GM10266 (cell line): Measurements from ENCODE around the gene NRM.
"Not testable (repeated sequence)": the region's sequence is repeated elsewhere in the genome, so short reads cannot be mapped to it uniquely, and the experiment has no call there.

Experiments
- DNase-seq: peaks from one replicate; pipeline ENCODE4 v3.0.0; 2012; ENCODE audit errors: extremely low spot score
- TF ChIP-seq, protein P1 (sequence below): IDR thresholded peaks from 2 replicates; pipeline ENCODE4 v1.5.1; 2012; ENCODE audit warnings: mild to moderate bottlenecking, low read depth; ENCODE audit not compliant: control insufficient read depth, insufficient read depth; ENCODE audit errors: missing control alignments

Gene NRM

DNA sequence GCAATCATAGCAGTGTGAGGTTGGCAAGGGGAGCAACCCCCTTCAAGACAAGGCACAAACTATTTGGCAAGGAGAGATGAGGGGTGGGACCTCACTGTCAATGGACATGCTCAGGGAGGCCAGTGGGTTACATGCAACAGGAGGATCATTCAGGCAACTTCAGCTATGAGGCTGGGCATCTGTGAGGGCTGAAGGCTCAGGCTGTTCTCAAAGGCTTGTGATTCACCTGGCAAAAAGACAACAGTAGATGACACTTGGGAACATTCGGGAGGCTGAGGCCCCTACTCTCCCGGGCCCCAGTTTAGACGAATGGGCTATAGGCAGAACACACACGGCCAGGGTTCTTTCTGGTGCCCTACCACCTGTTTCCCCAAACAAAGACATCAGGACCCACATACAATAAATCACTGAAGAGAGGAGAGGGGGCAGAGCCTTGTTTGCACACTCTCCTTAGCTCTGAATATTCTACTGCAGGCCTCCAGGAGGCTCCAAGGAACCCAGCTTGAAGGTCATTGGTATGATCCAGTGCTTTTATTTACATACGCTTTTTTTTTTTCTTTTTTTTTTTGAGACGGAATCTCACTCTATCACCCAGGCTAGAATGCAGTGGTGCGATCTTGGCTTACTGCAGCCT lies 37.3 kb upstream of the NRM start:
- DNase-seq: no peak
- TF ChIP-seq, protein P1, sequence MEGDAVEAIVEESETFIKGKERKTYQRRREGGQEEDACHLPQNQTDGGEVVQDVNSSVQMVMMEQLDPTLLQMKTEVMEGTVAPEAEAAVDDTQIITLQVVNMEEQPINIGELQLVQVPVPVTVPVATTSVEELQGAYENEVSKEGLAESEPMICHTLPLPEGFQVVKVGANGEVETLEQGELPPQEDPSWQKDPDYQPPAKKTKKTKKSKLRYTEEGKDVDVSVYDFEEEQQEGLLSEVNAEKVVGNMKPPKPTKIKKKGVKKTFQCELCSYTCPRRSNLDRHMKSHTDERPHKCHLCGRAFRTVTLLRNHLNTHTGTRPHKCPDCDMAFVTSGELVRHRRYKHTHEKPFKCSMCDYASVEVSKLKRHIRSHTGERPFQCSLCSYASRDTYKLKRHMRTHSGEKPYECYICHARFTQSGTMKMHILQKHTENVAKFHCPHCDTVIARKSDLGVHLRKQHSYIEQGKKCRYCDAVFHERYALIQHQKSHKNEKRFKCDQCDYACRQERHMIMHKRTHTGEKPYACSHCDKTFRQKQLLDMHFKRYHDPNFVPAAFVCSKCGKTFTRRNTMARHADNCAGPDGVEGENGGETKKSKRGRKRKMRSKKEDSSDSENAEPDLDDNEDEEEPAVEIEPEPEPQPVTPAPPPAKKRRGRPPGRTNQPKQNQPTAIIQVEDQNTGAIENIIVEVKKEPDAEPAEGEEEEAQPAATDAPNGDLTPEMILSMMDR: no peak

DNA sequence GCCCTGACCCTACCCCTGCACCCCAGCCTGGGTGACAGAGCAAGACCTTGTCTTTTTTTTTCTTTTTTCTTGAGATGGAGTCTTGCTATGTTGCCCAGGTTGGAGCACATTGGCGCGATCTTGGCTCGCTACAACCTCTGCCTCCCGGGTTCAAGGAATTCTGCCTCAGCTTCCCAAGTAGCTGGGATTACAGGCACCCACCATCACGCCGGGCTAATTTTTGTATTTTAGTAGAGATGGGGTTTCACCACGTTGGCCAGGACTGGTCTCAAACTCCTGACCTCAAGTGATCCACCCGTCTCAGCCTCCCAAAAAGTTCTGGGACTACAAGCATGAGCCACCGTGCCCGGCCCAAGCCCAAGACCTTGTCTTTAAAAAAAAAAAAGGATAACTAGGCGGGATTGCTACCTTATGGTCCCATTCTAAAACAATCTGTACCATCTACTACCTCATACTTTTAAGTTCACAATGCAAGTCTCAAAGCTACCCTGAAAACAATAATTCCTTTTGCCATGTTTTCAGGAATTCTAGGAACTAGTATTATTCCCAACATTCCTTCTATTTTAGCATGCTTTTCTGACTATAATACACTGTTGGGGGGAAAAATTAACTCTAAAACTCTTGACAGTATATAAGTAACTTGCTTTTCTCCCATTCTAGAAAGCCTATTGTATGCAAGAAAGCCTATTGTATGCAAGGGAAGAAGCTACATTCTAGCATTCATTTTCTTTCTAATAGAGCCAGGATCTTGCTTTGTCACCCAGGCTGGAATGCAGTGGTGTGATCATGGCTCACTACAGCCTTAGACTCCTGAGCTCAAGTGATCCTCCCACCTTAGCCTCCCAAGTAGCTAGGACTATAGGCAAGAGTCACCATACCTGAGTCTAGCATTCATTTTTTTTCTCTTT lies 36.0 kb upstream of the NRM start:
- TF ChIP-seq, protein P1: no peak
- DNase-seq: no peak

DNA sequence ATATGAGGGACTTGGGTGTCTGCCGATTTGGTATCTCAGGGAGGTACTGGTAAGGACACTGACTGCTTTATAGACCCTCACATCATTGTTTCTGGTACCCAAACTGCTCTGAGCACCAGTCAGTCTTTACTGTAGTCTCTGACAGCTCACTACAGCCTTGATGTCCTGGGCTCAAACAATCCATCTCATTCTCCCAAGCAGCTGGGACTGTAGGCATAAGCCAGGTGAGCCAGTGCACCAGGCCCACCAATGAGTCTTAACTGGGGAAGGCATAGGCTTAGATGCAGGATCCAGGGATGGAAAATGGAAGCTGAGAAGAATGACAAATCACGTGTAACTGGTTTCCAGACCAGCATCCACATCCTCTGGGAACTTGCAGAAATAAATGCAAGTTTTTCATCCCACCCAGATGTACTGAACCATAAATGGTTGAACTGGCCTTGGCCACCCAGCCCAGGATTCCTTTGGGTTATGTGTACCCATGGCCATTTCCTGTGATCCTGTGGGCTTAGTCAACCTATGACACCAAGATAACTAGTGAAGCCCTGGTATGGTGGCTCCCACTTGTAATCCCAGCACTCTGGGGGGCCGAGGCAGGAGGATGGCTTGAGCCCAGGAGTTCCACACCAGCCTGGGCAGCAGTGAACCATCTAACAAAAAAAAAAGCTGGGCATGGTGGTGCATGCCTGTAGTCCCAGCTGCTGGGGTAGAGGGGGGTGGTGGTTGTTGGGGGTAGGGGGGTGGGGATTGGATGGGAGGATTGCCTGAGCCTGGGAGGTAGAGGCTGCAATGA lies 35.1 kb upstream of the NRM start:
- TF ChIP-seq, protein P1: no peak
- no peak for DNase-seq

DNA sequence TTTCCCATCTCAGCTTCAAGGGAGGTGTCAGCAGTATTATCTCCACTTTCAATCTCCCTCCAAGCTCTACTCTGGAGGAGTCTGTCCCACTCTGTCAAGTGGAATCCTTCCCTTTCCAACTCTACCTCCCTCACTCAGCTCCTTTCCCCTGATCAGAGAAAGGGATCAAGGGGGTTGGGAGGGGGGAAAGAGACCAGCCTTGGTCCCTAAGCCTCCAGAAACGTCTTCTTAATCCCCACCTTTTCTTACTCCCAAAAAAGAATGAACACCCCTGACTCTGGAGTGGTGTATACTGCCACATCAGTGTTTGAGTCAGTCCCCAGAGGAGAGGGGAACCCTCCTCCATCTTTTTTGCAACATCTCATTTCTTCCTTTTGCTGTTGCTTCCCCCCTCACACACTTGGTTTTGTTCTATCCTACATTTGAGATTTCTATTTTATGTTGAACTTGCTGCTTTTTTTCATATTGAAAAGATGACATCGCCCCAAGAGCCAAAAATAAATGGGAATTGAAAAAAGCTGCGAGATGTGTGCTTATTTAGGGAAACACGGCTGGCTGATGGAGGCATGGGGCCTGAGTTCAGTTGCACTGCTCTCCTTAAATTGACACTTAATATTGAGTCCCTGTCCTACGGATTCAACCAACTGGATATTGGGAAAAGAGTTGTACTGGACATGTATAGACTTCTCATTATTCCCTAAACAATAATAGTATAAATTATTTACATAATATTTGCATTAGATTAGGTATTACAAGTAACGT lies 34.3 kb upstream of the NRM start:
- DNase-seq: no peak
- TF ChIP-seq, protein P1: no peak

DNA sequence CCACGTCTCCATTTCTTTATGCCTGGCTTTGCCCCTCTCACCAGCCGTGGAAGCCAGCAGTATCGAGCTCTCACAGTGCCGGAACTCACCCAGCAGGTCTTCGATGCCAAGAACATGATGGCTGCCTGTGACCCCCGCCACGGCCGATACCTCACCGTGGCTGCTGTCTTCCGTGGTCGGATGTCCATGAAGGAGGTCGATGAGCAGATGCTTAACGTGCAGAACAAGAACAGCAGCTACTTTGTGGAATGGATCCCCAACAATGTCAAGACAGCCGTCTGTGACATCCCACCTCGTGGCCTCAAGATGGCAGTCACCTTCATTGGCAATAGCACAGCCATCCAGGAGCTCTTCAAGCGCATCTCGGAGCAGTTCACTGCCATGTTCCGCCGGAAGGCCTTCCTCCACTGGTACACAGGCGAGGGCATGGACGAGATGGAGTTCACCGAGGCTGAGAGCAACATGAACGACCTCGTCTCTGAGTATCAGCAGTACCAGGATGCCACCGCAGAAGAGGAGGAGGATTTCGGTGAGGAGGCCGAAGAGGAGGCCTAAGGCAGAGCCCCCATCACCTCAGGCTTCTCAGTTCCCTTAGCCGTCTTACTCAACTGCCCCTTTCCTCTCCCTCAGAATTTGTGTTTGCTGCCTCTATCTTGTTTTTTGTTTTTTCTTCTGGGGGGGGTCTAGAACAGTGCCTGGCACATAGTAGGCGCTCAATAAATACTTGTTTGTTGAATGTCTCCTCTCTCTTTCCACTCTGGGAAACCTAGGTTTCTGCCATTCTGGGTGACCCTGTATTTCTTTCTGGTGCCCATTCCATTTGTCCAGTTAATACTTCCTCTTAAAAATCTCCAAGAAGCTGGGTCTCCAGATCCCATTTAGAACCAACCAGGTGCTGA lies 33.3 kb upstream of the NRM start:
- not testable (repeated sequence) for DNase-seq

DNA sequence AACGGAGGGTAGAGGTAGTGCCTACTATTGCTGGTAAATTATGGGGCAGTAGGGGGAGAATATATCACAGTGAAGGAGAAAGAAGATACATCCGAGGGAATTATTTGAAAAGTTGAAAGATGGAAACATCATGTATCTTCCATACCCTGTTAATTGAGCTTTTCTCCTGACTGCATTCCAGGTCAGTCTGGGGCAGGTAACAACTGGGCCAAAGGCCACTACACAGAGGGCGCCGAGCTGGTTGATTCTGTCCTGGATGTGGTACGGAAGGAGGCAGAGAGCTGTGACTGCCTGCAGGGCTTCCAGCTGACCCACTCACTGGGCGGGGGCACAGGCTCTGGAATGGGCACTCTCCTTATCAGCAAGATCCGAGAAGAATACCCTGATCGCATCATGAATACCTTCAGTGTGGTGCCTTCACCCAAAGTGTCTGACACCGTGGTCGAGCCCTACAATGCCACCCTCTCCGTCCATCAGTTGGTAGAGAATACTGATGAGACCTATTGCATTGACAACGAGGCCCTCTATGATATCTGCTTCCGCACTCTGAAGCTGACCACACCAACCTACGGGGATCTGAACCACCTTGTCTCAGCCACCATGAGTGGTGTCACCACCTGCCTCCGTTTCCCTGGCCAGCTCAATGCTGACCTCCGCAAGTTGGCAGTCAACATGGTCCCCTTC lies 32.5 kb upstream of the NRM start:
- DNase-seq: not testable (repeated sequence)
